CD4-positive, alpha-beta T cell (primary cell): ENCODE measurements around the gene CACNA1D. TPM values are rescaled to one million over a fixed set of nuclear protein-coding genes. Genes with fewer than 3 reads are reported as not detected.

ENCODE experiments used
- ATAC-seq: fragments of 200-7000 bp; cut with Tn5 transposase; one replicate; pipeline ENCODE4 v1.10.0; 2022; ENCODE audit warnings: mild to moderate bottlenecking; ENCODE audit not compliant: poor library complexity
- CTCF ChIA-PET: fragments of 350-600 bp; sonication (Branson Sonifier 250); formaldehyde crosslinking; loops from one replicate; lab custom pipeline; 2021; ENCODE audit warnings: antibody characterized with exemption, inconsistent platforms; lab: Charles Lee
- POLR2A ChIA-PET: fragments of 350-600 bp; sonication (Branson Sonifier 250); formaldehyde crosslinking; loops from one replicate; lab custom pipeline; 2021; ENCODE audit warnings: antibody characterized with exemption, inconsistent platforms; lab: Charles Lee
- DNase-seq, 14 experiments: peaks; one replicate each; pipeline ENCODE4 v3.0.0-alpha.2; 2013 to 2020; ENCODE audit warnings: mixed read lengths in 2 of 14
- H3K27ac ChIP-seq, 2 donors: one replicate each; pipeline versions ENCODE4 v1.5.1 to v1.7.0; 2013; ENCODE audit warnings: low read length in 2 of 2, low read depth in 1 of 2, mild to moderate bottlenecking in 1 of 2
- H3K27me3 ChIP-seq, 2 experiments: 1 replicate in 1 of 2; 2 replicates in 1 of 2; pipeline versions ENCODE4 v1.6.1 to v1.7.0; 2013; ENCODE audit warnings: low read length in 2 of 2, control low read depth in 1 of 2, mild to moderate bottlenecking in 1 of 2, moderate library complexity in 1 of 2; ENCODE audit not compliant: insufficient read depth in 2 of 2, control insufficient read depth in 1 of 2
- H3K36me3 ChIP-seq: one replicate; pipeline ENCODE4 v1.6.1; 2013; ENCODE audit warnings: low read length, control low read depth; ENCODE audit not compliant: insufficient read depth
- H3K4me1 ChIP-seq: one replicate; pipeline ENCODE4 v1.6.1; 2013; ENCODE audit warnings: low read length, control low read depth; ENCODE audit not compliant: insufficient read depth
- H3K4me3 ChIP-seq: one replicate; pipeline ENCODE4 v1.5.1; 2013; ENCODE audit warnings: mild to moderate bottlenecking, low read length, moderate library complexity
- H3K9me3 ChIP-seq, 2 experiments: 1 replicate in 1 of 2; 2 replicates in 1 of 2; pipeline versions ENCODE4 v1.6.1 to v1.7.0; 2013; ENCODE audit warnings: low read length in 2 of 2, mild to moderate bottlenecking in 2 of 2, control low read depth in 1 of 2, moderate library complexity in 1 of 2; ENCODE audit not compliant: control insufficient read depth in 1 of 2, insufficient read depth in 1 of 2
- H3K27ac Mint-ChIP-seq: one replicate; pipeline ENCODE4 v1.8.0; 2020; ENCODE audit warnings: mixed read lengths
- H3K27me3 Mint-ChIP-seq: one replicate; pipeline ENCODE4 v1.8.0; 2021; ENCODE audit warnings: mixed read lengths
- H3K36me3 Mint-ChIP-seq: one replicate; pipeline ENCODE4 v1.8.0; 2021; ENCODE audit warnings: low read depth, mixed read lengths
- H3K4me1 Mint-ChIP-seq: one replicate; pipeline ENCODE4 v1.8.0; 2021; ENCODE audit warnings: low read depth, mixed read lengths
- H3K4me3 Mint-ChIP-seq: one replicate; pipeline ENCODE4 v1.8.0; 2020; ENCODE audit warnings: mild to moderate bottlenecking, mixed read lengths
- H3K9me3 Mint-ChIP-seq: one replicate; pipeline ENCODE4 v1.8.0; 2020; ENCODE audit warnings: mixed read lengths
- CTCF ChIP-seq: fragments of 200-600 bp; IDR thresholded peaks from one replicate; pipeline ENCODE4 v1.8.0; 2022; ENCODE audit warnings: antibody characterized with exemption, mild to moderate bottlenecking
- intact Hi-C, 2 experiments: fragments of 100-400 bp; cut with DNase I in 1 of 2; cut with micrococcal nuclease in 1 of 2; formaldehyde crosslinking; loops; one replicate each; pipeline versions ENCODE4 v1.15.1 to v1.9.0; 2023 to 2025; cut with DNase I, micrococcal nuclease
- total RNA-seq, 174 experiments: library from RNA in 2 of 174; stranded (reverse) in 2 of 174; gene quantifications; one replicate each; pipeline ENCODE4 v1.2.3 and lab custom pipeline; 2021 to 2026

The CACNA1D gene
- total RNA-seq, 2 experiments from 2014 or later, result not detected

GRCh38 chr3:53758846-53759245 lies 264.4 kb downstream of the CACNA1D start:
- no peak overlapping the region for H3K4me3 ChIP-seq
- no peak for ATAC-seq
- H3K36me3 ChIP-seq, result no peaks in the 10 kb centered on the region
- no peaks in the 10 kb centered on the region for H3K9me3 ChIP-seq
- H3K36me3 Mint-ChIP-seq, result no peaks in the 10 kb centered on the region
- H3K4me1 Mint-ChIP-seq, result peaks cover 13% of the 10 kb centered on the region
- intact Hi-C loops, result no loop called here
- POLR2A ChIA-PET, result no interaction called here
- H3K27me3 Mint-ChIP-seq, result peaks cover 8% of the 10 kb centered on the region
- CTCF ChIA-PET, result no interaction called here
- no peak for TF ChIP-seq CTCF
- H3K4me3 Mint-ChIP-seq, result no peak overlapping the region
- no peak overlapping the region for H3K27ac Mint-ChIP-seq
- H3K9me3 Mint-ChIP-seq, result no peaks in the 10 kb centered on the region
- no peak for DNase-seq
- H3K27ac ChIP-seq, result no peak overlapping the region
- H3K4me1 ChIP-seq, result peaks cover 6% of the 10 kb centered on the region
- no peaks in the 10 kb centered on the region for H3K27me3 ChIP-seq

DNA sequence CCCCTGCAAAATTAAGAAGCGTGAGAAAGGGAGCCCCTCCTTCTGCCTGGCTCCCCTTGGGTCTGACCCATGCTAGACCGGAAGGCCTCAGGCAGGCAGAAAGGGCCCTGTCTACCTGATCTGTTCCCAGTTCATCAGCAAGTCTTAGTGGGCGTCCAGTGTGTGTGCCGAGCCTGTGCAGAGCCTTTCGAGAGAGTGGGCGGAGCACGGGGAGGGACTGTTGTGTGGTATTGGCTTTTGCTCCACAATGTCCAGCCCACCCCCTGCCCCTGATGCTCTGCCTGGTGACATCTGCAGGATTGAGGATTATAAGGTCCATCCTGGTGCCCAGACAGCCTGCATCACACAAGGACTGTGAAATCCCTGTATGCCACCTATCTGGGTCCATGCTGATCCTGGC lies 268.9 kb downstream of the CACNA1D start:
- Mint-ChIP-seq H3K4me1 (no peaks in the 10 kb centered on the region), H3K9me3 (no peaks in the 10 kb centered on the region), H3K36me3 (no peaks in the 10 kb centered on the region), H3K27me3 (peaks cover 15% of the 10 kb centered on the region), H3K4me3 (no peak overlapping the region), H3K27ac (no peak overlapping the region)
- ChIA-PET POLR2A (no interaction called here), CTCF (no interaction called here)
- intact Hi-C loops, result no loop called here
- ATAC-seq (no peak), DNase-seq (no peak)
- no peaks in the 10 kb centered on the region for H3K27me3 ChIP-seq
- no peak overlapping the region for H3K27ac ChIP-seq
- no peaks in the 10 kb centered on the region for H3K4me1 ChIP-seq
- H3K36me3 ChIP-seq, result no peaks in the 10 kb centered on the region
- no peaks in the 10 kb centered on the region for H3K9me3 ChIP-seq
- H3K4me3 ChIP-seq, result no peak overlapping the region
- TF ChIP-seq CTCF, result no peak

- no peaks in the 10 kb centered on the region for H3K9me3 Mint-ChIP-seq
- H3K4me1 Mint-ChIP-seq, result no peaks in the 10 kb centered on the region
- H3K27me3 ChIP-seq, result peaks cover 0 to under 1% of the 10 kb centered on the region in 2 experiments
- H3K9me3 ChIP-seq, result no peaks in the 10 kb centered on the region
- CTCF ChIA-PET, result no interaction called here
- POLR2A ChIA-PET, result no interaction called here
- TF ChIP-seq CTCF, result no peak
- intact Hi-C loops, result no loop called here
- no peak overlapping the region for H3K4me3 Mint-ChIP-seq
- H3K27me3 Mint-ChIP-seq, result peaks cover 11% of the 10 kb centered on the region
- no peaks in the 10 kb centered on the region for H3K36me3 Mint-ChIP-seq
- DNase-seq (no peak), ATAC-seq (no peak)
- no peaks in the 10 kb centered on the region for H3K4me1 ChIP-seq
- H3K36me3 ChIP-seq, result no peaks in the 10 kb centered on the region
- no peak overlapping the region for H3K27ac ChIP-seq
- H3K4me3 ChIP-seq, result no peak overlapping the region
- no peak overlapping the region for H3K27ac Mint-ChIP-seq
Measured at GRCh38 chr3:53764026-53764775, 269.8 kb downstream of the CACNA1D start.
